SK-N-SH (cell line): ENCODE measurements around the gene HOXB7. TPM values are rescaled to one million over a fixed set of nuclear protein-coding genes. Genes with fewer than 3 reads are reported as not detected.

ENCODE experiments used
- CTCF ChIA-PET: fragments of 300-600, 350-600 bp; formaldehyde crosslinking; extraction: SDS; loops from one replicate; lab custom pipeline; 2021; lab: Yijun Ruan, JAX
- POLR2A ChIA-PET: fragments of 350-600 bp; sonication (Branson Sonifier 250); formaldehyde crosslinking; extraction: SDS; loops from one replicate; lab custom pipeline; 2020; ENCODE audit warnings: antibody characterized with exemption, inconsistent platforms; lab: Yijun Ruan, JAX
- DNase-seq: peaks from one replicate; pipeline ENCODE4 v3.0.0; 2012
- H2AFZ ChIP-seq: fragments of 200-600 bp; sonication (generic); 2 replicates; pipeline ENCODE4 v1.8.1; 2016; ENCODE audit warnings: antibody characterized with exemption, mild to moderate bottlenecking, low read depth
- H3F3A ChIP-seq: fragments of 200-600 bp; sonication (generic); replicated peaks from 2 replicates; pipeline ENCODE3; 2016; ENCODE audit warnings: antibody characterized with exemption, mild to moderate bottlenecking; ENCODE audit not compliant: insufficient read depth
- H3K27ac ChIP-seq, 2 experiments: fragments of 200-500 bp in 1 of 2; fragments of 200-600 bp in 1 of 2; sonication (Bioruptor generic) in 1 of 2; sonication (generic), shearing (Covaris generic) in 1 of 2; 2 replicates each; pipeline versions ENCODE4 v1.5.1 to v1.6.1; 2014 to 2016; ENCODE audit warnings: low read depth in 2 of 2, inconsistent platforms in 1 of 2, low read length in 1 of 2, mild to moderate bottlenecking in 1 of 2, mixed read lengths in 1 of 2
- H3K27me3 ChIP-seq: fragments of 200-600 bp; sonication (generic), shearing (Covaris generic); 2 replicates; pipeline ENCODE4 v1.6.1; 2016; ENCODE audit warnings: mixed run types; ENCODE audit not compliant: insufficient read depth
- H3K36me3 ChIP-seq, 2 experiments: fragments of 200-500 bp in 1 of 2; fragments of 200-600 bp in 1 of 2; sonication (Bioruptor generic) in 1 of 2; sonication (generic) in 1 of 2; replicated peaks in 1 of 2; 2 replicates each; pipeline versions ENCODE3 to v1.5.1; 2014 to 2016; ENCODE audit warnings: low read length in 1 of 2, mild to moderate bottlenecking in 1 of 2; ENCODE audit not compliant: insufficient read depth in 2 of 2, control insufficient read depth in 1 of 2
- H3K4me1 ChIP-seq, 2 experiments: fragments of 200-500 bp in 1 of 2; fragments of 200-600 bp in 1 of 2; sonication (Bioruptor generic) in 1 of 2; sonication (generic), shearing (Covaris generic) in 1 of 2; 2 replicates each; pipeline versions ENCODE4 v1.5.1 to v1.6.1; 2014 to 2016; ENCODE audit warnings: low read depth in 1 of 2, low read length in 1 of 2, mixed run types in 1 of 2; ENCODE audit not compliant: insufficient read depth in 2 of 2, control insufficient read depth in 1 of 2
- H3K4me2 ChIP-seq: fragments of 200-600 bp; sonication (generic), shearing (Covaris generic); 2 replicates; pipeline ENCODE4 v1.6.1; 2017; ENCODE audit warnings: mixed run types
- H3K4me3 ChIP-seq, 2 experiments: fragments of 200-500 bp in 1 of 2; fragments of 200-600 bp in 1 of 2; sonication (Bioruptor generic) in 1 of 2; sonication (generic), shearing (Covaris generic) in 1 of 2; 2 replicates each; pipeline versions ENCODE4 v1.5.1 to v1.8.1; 2014 to 2016; ENCODE audit warnings: low read depth in 2 of 2, inconsistent platforms in 1 of 2, low read length in 1 of 2, mild to moderate bottlenecking in 1 of 2, mixed read lengths in 1 of 2, moderate library complexity in 1 of 2
- H3K79me2 ChIP-seq: fragments of 200-600 bp; sonication (generic); 2 replicates; pipeline ENCODE4 v1.8.1; 2017; ENCODE audit warnings: mild to moderate bottlenecking; ENCODE audit not compliant: insufficient read depth
- H3K9ac ChIP-seq: fragments of 200-600 bp; sonication (generic); 2 replicates; pipeline ENCODE4 v1.6.1; 2017; ENCODE audit warnings: mixed run types
- H3K9me2 ChIP-seq: fragments of 200-600 bp; sonication (generic); 2 replicates; pipeline ENCODE4 v1.6.1; 2017; ENCODE audit warnings: mixed run types
- H3K9me3 ChIP-seq: fragments of 200-600 bp; sonication (generic); 2 replicates; pipeline ENCODE4 v1.6.1; 2017; ENCODE audit warnings: mixed run types, mild to moderate bottlenecking, moderate library complexity
- H4K20me1 ChIP-seq: fragments of 200-600 bp; sonication (generic); 2 replicates; pipeline ENCODE4 v1.6.1; 2017; ENCODE audit warnings: mild to moderate bottlenecking, mixed run types; ENCODE audit not compliant: insufficient read depth
- CTCF ChIP-seq: fragments of 200-600 bp; sonication (generic); IDR thresholded peaks from 2 replicates; pipeline ENCODE4 v1.6.1; 2017; ENCODE audit warnings: antibody characterized with exemption, mild to moderate bottlenecking, moderate library complexity
- EZH2phosphoT487 ChIP-seq: fragments of 200-600 bp; sonication (generic); IDR thresholded peaks from 2 replicates; pipeline ENCODE4 v1.6.1; 2017; ENCODE audit warnings: low read depth, mixed run types, mild to moderate bottlenecking, antibody characterized with exemption, moderate library complexity, borderline replicate concordance
- FOXM1 ChIP-seq: IDR thresholded peaks from 2 replicates; pipeline ENCODE4 v1.4.0; 2012; ENCODE audit warnings: low read depth, mild to moderate bottlenecking
- GATA2 ChIP-seq: sonication (generic); formaldehyde crosslinking; IDR thresholded peaks from 2 replicates; pipeline ENCODE4 v1.5.0; 2020; ENCODE audit warnings: mild to moderate bottlenecking, missing genetic modification reagents
- NFIC ChIP-seq: IDR thresholded peaks from 2 replicates; pipeline ENCODE4 v1.4.0; 2012; ENCODE audit warnings: borderline replicate concordance
- SMC3 ChIP-seq: IDR thresholded peaks from 2 replicates; pipeline ENCODE4 v1.6.1; 2012; ENCODE audit warnings: low read depth, low read length, improper control_type of control experiment
- WGBS: methylation state at CpG from one replicate; pipeline ENCODE4 v1.1.6; 2017; ENCODE audit warnings: low lambda C conversion rate; 5-methylcytosine and 5-hydroxymethylcytosine counted together
- polyA plus RNA-seq, 3 experiments: library from polyadenylated mRNA; depleted of rRNA; stranded (reverse); fragments of >200 nt; gene quantifications; 2 replicates each; pipeline ENCODE4 v1.2.3, GENCODE V29; 2012
- TF ChIP-seq, protein P1 (sequence below): IDR thresholded peaks from 2 replicates; pipeline ENCODE4 v1.4.0; 2012; ENCODE audit warnings: low read depth, borderline replicate concordance
- TF ChIP-seq, protein P2 (sequence below): fragments of 150-350 bp; IDR thresholded peaks from 2 replicates; pipeline ENCODE4 v1.6.1; 2016; ENCODE audit warnings: mild to moderate bottlenecking, low read depth, low read length

HOXB7 gene
- polyA plus RNA-seq, 1 of the 3 experiments (the other 2 are of a cell fraction) = not detected

GRCh38 chr17:48578616-48579470 lies 32.0 kb downstream of the HOXB7 start:
- POLR2A ChIA-PET = no interaction called here
- CTCF ChIA-PET = interaction anchor here (1.5 kb wide), 1 partner anchor 15 kb away, joined by 3 read pairs; no protein-coding TSS in a partner anchor
- Histone ChIP-seq H3F3A (peaks cover 4% of the 10 kb centered on the region), H3K27me3 (peaks cover 94% of the 10 kb centered on the region), H3K9me3 (no peaks in the 10 kb centered on the region), H3K4me1 (no peaks in the 10 kb centered on the region; a peak in 1 of 4 replicates), H2AFZ (no peak overlapping the region), H3K9ac (no peak overlapping the region), H3K4me3 (no peak overlapping the region), H3K4me2 (no peak overlapping the region), H3K36me3 (no peaks in the 10 kb centered on the region), H3K79me2 (no peaks in the 10 kb centered on the region), H3K9me2 (no peaks in the 10 kb centered on the region), H4K20me1 (peaks cover 9% of the 10 kb centered on the region; the same call in 1 of the 2 replicates), H3K27ac (no peak overlapping the region)
- TF ChIP-seq CTCF (no peak), EZH2phosphoT487 (peak; percentile 70; the same call in 1 of the 2 replicates)
- 16% methylated on average over 41 of the region's 43 CpGs for WGBS
- no peak for DNase-seq

GRCh38 chr17:48577946-48578615 lies 32.7 kb downstream of the HOXB7 start, which contains the start of gene HOXB4:
HOXB4 (minus strand) TSS chr17:48578350; CDS start chr17:48578319, 31 bp downstream.
- Histone ChIP-seq H3K9me3 (no peaks in the 10 kb centered on the region), H2AFZ (no peak within 1 kb of the TSS), H3K27ac (no peak within 1 kb of the TSS), H3K9me2 (no peaks in the 10 kb centered on the region), H3K27me3 (peaks cover 94% of the 10 kb centered on the region), H4K20me1 (peaks cover 9% of the 10 kb centered on the region; the same call in 1 of the 2 replicates), H3K79me2 (no peaks in the 10 kb centered on the region), H3K4me3 (no peak within 1 kb of the TSS), H3K36me3 (no peaks in the 10 kb centered on the region), H3K9ac (no peak within 1 kb of the TSS), H3K4me2 (no peak within 1 kb of the TSS), H3K4me1 (no peaks in the 10 kb centered on the region; a peak in 1 of 4 replicates), H3F3A (peaks cover 4% of the 10 kb centered on the region)
- no peak for DNase-seq
- WGBS = 21% methylated on average over 49 of the region's 58 CpGs
- no peak for TF ChIP-seq FOXM1
- TF ChIP-seq, protein P1, sequence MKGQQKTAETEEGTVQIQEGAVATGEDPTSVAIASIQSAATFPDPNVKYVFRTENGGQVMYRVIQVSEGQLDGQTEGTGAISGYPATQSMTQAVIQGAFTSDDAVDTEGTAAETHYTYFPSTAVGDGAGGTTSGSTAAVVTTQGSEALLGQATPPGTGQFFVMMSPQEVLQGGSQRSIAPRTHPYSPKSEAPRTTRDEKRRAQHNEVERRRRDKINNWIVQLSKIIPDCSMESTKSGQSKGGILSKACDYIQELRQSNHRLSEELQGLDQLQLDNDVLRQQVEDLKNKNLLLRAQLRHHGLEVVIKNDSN = peak; percentile 74; the same call in 1 of the 2 replicates
- TF ChIP-seq, protein P2, sequence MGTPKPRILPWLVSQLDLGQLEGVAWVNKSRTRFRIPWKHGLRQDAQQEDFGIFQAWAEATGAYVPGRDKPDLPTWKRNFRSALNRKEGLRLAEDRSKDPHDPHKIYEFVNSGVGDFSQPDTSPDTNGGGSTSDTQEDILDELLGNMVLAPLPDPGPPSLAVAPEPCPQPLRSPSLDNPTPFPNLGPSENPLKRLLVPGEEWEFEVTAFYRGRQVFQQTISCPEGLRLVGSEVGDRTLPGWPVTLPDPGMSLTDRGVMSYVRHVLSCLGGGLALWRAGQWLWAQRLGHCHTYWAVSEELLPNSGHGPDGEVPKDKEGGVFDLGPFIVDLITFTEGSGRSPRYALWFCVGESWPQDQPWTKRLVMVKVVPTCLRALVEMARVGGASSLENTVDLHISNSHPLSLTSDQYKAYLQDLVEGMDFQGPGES = no peak
- TF ChIP-seq NFIC = no peak
- no peak for TF ChIP-seq GATA2 (CRISPR knock-in tag)
- no peak for TF ChIP-seq SMC3
- ChIA-PET POLR2A (no interaction called here), CTCF (interaction anchor here (1.5 kb wide), 1 partner anchor 16 kb away, joined by 3 read pairs; no protein-coding TSS in a partner anchor)
